Measurements from ENCODE around the gene OLFM1. TPM values are rescaled to one million over a fixed set of nuclear protein-coding genes. Genes with fewer than 3 reads are reported as not detected.
"Not testable (repeated sequence)": the region's sequence is repeated elsewhere in the genome, so short reads cannot be mapped to it uniquely, and the experiment has no call there.

Gene OLFM1
- polyA plus RNA-seq, 1 donor (not counting 4 experiments of a cell fraction or from before 2014, with no cell fraction given) = 0.25 TPM

GRCh38 chr9:135148386-135148785 is 60.9 kb downstream of the OLFM1 start:
- no peak overlapping the region for H3K4me2 ChIP-seq (ENCODE audit: control insufficient read depth, extremely low read depth, insufficient read depth, low read depth, low read length)
- H3K27ac ChIP-seq (ENCODE audit: control insufficient read depth, insufficient read depth, low read length) = no peak overlapping the region
- H3K9me1 ChIP-seq (ENCODE audit: control insufficient read depth, extremely low read depth, insufficient read depth, low read length) = no peaks in the 10 kb centered on the region
- H2AFZ ChIP-seq (ENCODE audit: control insufficient read depth, low read length) = no peak overlapping the region
- no peaks in the 10 kb centered on the region for H3K36me3 ChIP-seq (ENCODE audit: control insufficient read depth in 2 of 2, extremely low read depth in 1 of 2, insufficient read depth in 2 of 2, low read length in 2 of 2)
- no peak overlapping the region for H3K9ac ChIP-seq (ENCODE audit: control insufficient read depth, extremely low read depth, insufficient read depth, low read length)
- no peak for FAIRE-seq
- H3K4me3 ChIP-seq (ENCODE audit: control insufficient read depth in 2 of 3, extremely low read depth in 1 of 3, insufficient read depth in 2 of 3, low read depth in 1 of 3, low read length in 3 of 3) = no peak overlapping the region
- H3K9me3 ChIP-seq (ENCODE audit: control insufficient read depth, low read depth, low read length) = peaks cover 2% of the 10 kb centered on the region
- H3K4me1 ChIP-seq (ENCODE audit: control insufficient read depth, extremely low read depth, insufficient read depth, low read length) = no peaks in the 10 kb centered on the region
- peaks cover 14% of the 10 kb centered on the region for H3K27me3 ChIP-seq (ENCODE audit: control insufficient read depth, extremely low read depth, insufficient read depth, low read length)
- H3K79me2 ChIP-seq (ENCODE audit: control insufficient read depth, insufficient read depth, low read length) = no peaks in the 10 kb centered on the region
- dilution Hi-C loops (cut with MboI; ENCODE audit: extremely low pct_ligation_motif_present, low sequenced_read_pairs) = no loop called here
- DNase-seq (ENCODE audit: low read depth, low spot score) = no peak
- H4K20me1 ChIP-seq (ENCODE audit: control insufficient read depth, extremely low read depth, insufficient read depth, low read length) = no peaks in the 10 kb centered on the region
- TF ChIP-seq, protein P1, sequence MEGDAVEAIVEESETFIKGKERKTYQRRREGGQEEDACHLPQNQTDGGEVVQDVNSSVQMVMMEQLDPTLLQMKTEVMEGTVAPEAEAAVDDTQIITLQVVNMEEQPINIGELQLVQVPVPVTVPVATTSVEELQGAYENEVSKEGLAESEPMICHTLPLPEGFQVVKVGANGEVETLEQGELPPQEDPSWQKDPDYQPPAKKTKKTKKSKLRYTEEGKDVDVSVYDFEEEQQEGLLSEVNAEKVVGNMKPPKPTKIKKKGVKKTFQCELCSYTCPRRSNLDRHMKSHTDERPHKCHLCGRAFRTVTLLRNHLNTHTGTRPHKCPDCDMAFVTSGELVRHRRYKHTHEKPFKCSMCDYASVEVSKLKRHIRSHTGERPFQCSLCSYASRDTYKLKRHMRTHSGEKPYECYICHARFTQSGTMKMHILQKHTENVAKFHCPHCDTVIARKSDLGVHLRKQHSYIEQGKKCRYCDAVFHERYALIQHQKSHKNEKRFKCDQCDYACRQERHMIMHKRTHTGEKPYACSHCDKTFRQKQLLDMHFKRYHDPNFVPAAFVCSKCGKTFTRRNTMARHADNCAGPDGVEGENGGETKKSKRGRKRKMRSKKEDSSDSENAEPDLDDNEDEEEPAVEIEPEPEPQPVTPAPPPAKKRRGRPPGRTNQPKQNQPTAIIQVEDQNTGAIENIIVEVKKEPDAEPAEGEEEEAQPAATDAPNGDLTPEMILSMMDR (optimal IDR thresholded peaks at IDR 0.05 in 1 of 3, IDR thresholded peaks at IDR 0.05 in 1 of 3, conservative IDR thresholded peaks at IDR 0.05 in 1 of 3; ENCODE audit: extremely low read depth in 1 of 3, insufficient read depth in 2 of 3, low read length in 3 of 3) = no peak
- no peak for TF ChIP-seq EZH2 (IDR thresholded peaks at IDR 0.05; ENCODE audit: low read length)

GRCh38 chr9:135149901-135150300 is 62.4 kb downstream of the OLFM1 start:
- DNase-seq (ENCODE audit: low read depth, low spot score); H3K4me2 ChIP-seq (ENCODE audit: control insufficient read depth, extremely low read depth, insufficient read depth, low read depth, low read length); H3K27ac ChIP-seq (ENCODE audit: control insufficient read depth, insufficient read depth, low read length); FAIRE-seq; H3K9ac ChIP-seq (ENCODE audit: control insufficient read depth, extremely low read depth, insufficient read depth, low read length); H3K4me3 ChIP-seq (ENCODE audit: control insufficient read depth in 2 of 3, extremely low read depth in 1 of 3, insufficient read depth in 2 of 3, low read depth in 1 of 3, low read length in 3 of 3); dilution Hi-C loops (cut with MboI; ENCODE audit: extremely low pct_ligation_motif_present, low sequenced_read_pairs); H3K79me2 ChIP-seq (ENCODE audit: control insufficient read depth, insufficient read depth, low read length); H3K9me3 ChIP-seq (ENCODE audit: control insufficient read depth, low read depth, low read length); H3K4me1 ChIP-seq (ENCODE audit: control insufficient read depth, extremely low read depth, insufficient read depth, low read length); H3K9me1 ChIP-seq (ENCODE audit: control insufficient read depth, extremely low read depth, insufficient read depth, low read length); H2AFZ ChIP-seq (ENCODE audit: control insufficient read depth, low read length); H3K36me3 ChIP-seq (ENCODE audit: control insufficient read depth in 2 of 2, extremely low read depth in 1 of 2, insufficient read depth in 2 of 2, low read length in 2 of 2); H3K27me3 ChIP-seq (ENCODE audit: control insufficient read depth, extremely low read depth, insufficient read depth, low read length); H4K20me1 ChIP-seq (ENCODE audit: control insufficient read depth, extremely low read depth, insufficient read depth, low read length): not testable (repeated sequence)

GRCh38 chr9:135150981-135151380 is 63.5 kb downstream of the OLFM1 start:
- no peak for FAIRE-seq
- no peak overlapping the region for H3K9ac ChIP-seq (ENCODE audit: control insufficient read depth, extremely low read depth, insufficient read depth, low read length)
- H3K4me3 ChIP-seq (ENCODE audit: control insufficient read depth in 2 of 3, extremely low read depth in 1 of 3, insufficient read depth in 2 of 3, low read depth in 1 of 3, low read length in 3 of 3) = no peak overlapping the region
- dilution Hi-C loops (cut with MboI; ENCODE audit: extremely low pct_ligation_motif_present, low sequenced_read_pairs) = no loop called here
- no peak overlapping the region for H3K4me2 ChIP-seq (ENCODE audit: control insufficient read depth, extremely low read depth, insufficient read depth, low read depth, low read length)
- DNase-seq (ENCODE audit: low read depth, low spot score) = no peak
- H4K20me1 ChIP-seq (ENCODE audit: control insufficient read depth, extremely low read depth, insufficient read depth, low read length) = no peaks in the 10 kb centered on the region
- no peaks in the 10 kb centered on the region for H3K4me1 ChIP-seq (ENCODE audit: control insufficient read depth, extremely low read depth, insufficient read depth, low read length)
- no peak overlapping the region for H3K27ac ChIP-seq (ENCODE audit: control insufficient read depth, insufficient read depth, low read length)
- no peaks in the 10 kb centered on the region for H3K27me3 ChIP-seq (ENCODE audit: control insufficient read depth, extremely low read depth, insufficient read depth, low read length)
- H3K79me2 ChIP-seq (ENCODE audit: control insufficient read depth, insufficient read depth, low read length) = no peaks in the 10 kb centered on the region
- no peaks in the 10 kb centered on the region for H3K9me1 ChIP-seq (ENCODE audit: control insufficient read depth, extremely low read depth, insufficient read depth, low read length)
- H3K36me3 ChIP-seq (ENCODE audit: control insufficient read depth in 2 of 2, extremely low read depth in 1 of 2, insufficient read depth in 2 of 2, low read length in 2 of 2) = no peaks in the 10 kb centered on the region
- no peak overlapping the region for H2AFZ ChIP-seq (ENCODE audit: control insufficient read depth, low read length)
- H3K9me3 ChIP-seq (ENCODE audit: control insufficient read depth, low read depth, low read length) = peaks cover 2% of the 10 kb centered on the region
- TF ChIP-seq EZH2 (IDR thresholded peaks at IDR 0.05; ENCODE audit: low read length) = no peak
- TF ChIP-seq, protein P1 (optimal IDR thresholded peaks at IDR 0.05 in 1 of 3, IDR thresholded peaks at IDR 0.05 in 1 of 3, conservative IDR thresholded peaks at IDR 0.05 in 1 of 3; ENCODE audit: extremely low read depth in 1 of 3, insufficient read depth in 2 of 3, low read length in 3 of 3) = no peak

All from keratinocyte (primary cell).